Ishikawa (cell line): ENCODE measurements around the gene EMC10.

ENCODE experiments used
- CEBPB ChIP-seq: IDR thresholded peaks from 2 replicates; pipeline ENCODE4 v1.6.1; 2012
- EGR1 ChIP-seq: IDR thresholded peaks from 2 replicates; pipeline ENCODE4 v1.6.1; 2012
- RAD21 ChIP-seq: IDR thresholded peaks from 2 replicates; pipeline ENCODE4 v1.6.1; 2012; ENCODE audit warnings: low read depth
- TCF12 ChIP-seq: IDR thresholded peaks from 2 replicates; pipeline ENCODE4 v1.6.1; 2012; ENCODE audit warnings: low read depth

GRCh38 chr19:50510121-50510670 is 33.9 kb downstream of the EMC10 start:
- no peak for TF ChIP-seq CEBPB
- no peak for TF ChIP-seq TCF12
- no peak for TF ChIP-seq RAD21
- no peak for TF ChIP-seq EGR1
